ENCODE results near the gene RNF44. TPM values are rescaled to one million over a fixed set of nuclear protein-coding genes. Genes with fewer than 3 reads are reported as not detected.
A peak's percentile ranks its signal among the peaks of the same experiment; 100 is the strongest.
"Not testable (repeated sequence)": the region's sequence is repeated elsewhere in the genome, so short reads cannot be mapped to it uniquely, and the experiment has no call there.

RNF44 gene
- total RNA-seq, 1 donor from 2014 or later = 322 TPM

- Mint-ChIP-seq H3K36me3 (ENCODE audit: unreplicated experiment) (no peaks in the 10 kb centered on the region), H3K27me3 (ENCODE audit: unreplicated experiment) (peaks cover 9% of the 10 kb centered on the region), H3K4me3 (ENCODE audit: unreplicated experiment) (no peak overlapping the region), H3K27ac (ENCODE audit: unreplicated experiment) (no peak overlapping the region), H3K9me3 (ENCODE audit: unreplicated experiment) (peaks cover 4% of the 10 kb centered on the region), H3K4me1 (ENCODE audit: low read depth, unreplicated experiment) (peaks cover 16% of the 10 kb centered on the region)
- no peak for DNase-seq
- TF ChIP-seq, protein P1, sequence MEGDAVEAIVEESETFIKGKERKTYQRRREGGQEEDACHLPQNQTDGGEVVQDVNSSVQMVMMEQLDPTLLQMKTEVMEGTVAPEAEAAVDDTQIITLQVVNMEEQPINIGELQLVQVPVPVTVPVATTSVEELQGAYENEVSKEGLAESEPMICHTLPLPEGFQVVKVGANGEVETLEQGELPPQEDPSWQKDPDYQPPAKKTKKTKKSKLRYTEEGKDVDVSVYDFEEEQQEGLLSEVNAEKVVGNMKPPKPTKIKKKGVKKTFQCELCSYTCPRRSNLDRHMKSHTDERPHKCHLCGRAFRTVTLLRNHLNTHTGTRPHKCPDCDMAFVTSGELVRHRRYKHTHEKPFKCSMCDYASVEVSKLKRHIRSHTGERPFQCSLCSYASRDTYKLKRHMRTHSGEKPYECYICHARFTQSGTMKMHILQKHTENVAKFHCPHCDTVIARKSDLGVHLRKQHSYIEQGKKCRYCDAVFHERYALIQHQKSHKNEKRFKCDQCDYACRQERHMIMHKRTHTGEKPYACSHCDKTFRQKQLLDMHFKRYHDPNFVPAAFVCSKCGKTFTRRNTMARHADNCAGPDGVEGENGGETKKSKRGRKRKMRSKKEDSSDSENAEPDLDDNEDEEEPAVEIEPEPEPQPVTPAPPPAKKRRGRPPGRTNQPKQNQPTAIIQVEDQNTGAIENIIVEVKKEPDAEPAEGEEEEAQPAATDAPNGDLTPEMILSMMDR (IDR thresholded peaks at IDR 0.05; ENCODE audit: partially characterized antibody, unreplicated experiment) = no peak
Measured at GRCh38 chr5:176557846-176558245, 20.6 kb upstream of the RNF44 start.

DNA sequence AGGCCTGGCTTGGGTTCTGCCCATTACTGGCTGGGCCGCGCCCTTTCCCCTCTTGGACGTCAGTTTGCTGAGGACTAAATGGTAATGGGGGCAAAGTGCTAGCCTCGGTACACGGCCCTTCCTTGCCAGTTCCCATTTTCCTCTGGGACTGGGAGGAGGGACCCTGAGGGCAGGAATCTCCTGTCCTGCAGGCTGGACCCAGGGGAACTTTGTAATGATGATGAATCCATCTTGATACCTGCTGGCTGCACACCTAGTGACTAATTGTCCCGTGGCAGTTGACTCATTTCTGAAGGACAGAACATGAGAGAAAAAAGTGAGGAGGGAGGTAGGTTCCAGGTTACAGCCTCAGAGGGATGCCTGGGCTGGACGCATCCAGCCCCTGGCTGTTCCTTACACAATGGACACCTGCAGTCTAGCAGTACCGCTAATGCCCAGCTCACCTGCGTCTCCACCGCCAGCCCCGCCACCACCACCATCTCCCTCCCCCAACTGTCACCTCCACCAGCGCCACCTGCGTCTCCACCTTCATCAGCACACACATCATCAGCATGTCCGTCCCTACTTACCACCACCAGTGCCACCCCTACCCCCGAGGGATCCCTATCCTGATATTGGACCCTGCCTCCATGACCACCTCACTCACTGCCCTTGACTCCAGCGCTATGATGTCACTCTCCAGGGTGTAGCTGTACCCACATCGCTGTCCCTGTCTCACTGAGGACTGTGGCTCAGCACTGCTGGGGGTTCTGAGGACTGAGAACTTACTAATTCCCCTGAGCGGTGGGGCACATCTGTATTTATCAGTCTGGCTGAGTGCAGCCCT lies 16.3 kb upstream of the RNF44 start:
- DNase-seq = no peak
- H3K27ac Mint-ChIP-seq (ENCODE audit: unreplicated experiment) = peak overlapping the region; percentile 81

DNA sequence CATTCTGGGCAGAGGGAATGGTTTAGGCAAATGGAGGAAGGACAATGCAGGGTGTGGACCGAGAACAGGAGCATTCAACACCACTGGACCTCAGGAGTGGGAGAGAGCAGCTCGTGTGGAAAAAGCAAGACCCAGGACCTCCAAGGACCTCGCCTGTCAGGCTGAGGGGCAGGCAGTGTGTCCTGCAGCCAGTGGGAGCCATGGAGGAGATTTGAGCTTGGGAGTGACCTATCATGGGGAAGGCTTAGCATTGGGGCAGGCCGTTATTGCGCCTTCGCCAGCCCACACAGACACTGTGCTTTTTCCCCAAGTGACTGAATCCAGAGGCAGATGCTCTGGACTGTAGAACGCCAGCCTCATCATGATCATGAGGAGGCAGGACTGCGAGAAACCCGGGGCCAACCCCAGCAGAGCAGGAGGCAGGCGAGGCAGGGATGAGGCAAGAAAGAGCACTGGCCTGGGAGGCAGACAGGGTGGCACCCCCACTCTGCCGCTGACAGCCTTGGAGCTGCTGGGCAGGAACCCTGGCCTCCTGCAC lies 15.2 kb upstream of the RNF44 start:
- TF ChIP-seq, protein P1 (IDR thresholded peaks at IDR 0.05; ENCODE audit: partially characterized antibody, unreplicated experiment) = no peak
- peak overlapping the region; percentile 26 for H3K4me3 Mint-ChIP-seq (ENCODE audit: unreplicated experiment)
- peaks cover 22% of the 10 kb centered on the region for H3K4me1 Mint-ChIP-seq (ENCODE audit: low read depth, unreplicated experiment)
- no peak for DNase-seq
- no peaks in the 10 kb centered on the region for H3K36me3 Mint-ChIP-seq (ENCODE audit: unreplicated experiment)
- H3K27me3 Mint-ChIP-seq (ENCODE audit: unreplicated experiment) = peaks cover 12% of the 10 kb centered on the region
- peaks cover 2% of the 10 kb centered on the region for H3K9me3 Mint-ChIP-seq (ENCODE audit: unreplicated experiment)
- H3K27ac Mint-ChIP-seq (ENCODE audit: unreplicated experiment) = peak overlapping the region; percentile 52

More for the DNA sequence above, 16.3 kb upstream of the RNF44 start:
- Mint-ChIP-seq H3K36me3 (ENCODE audit: unreplicated experiment) (no peaks in the 10 kb centered on the region), H3K27me3 (ENCODE audit: unreplicated experiment) (peaks cover 12% of the 10 kb centered on the region), H3K4me1 (ENCODE audit: low read depth, unreplicated experiment) (peaks cover 22% of the 10 kb centered on the region), H3K4me3 (ENCODE audit: unreplicated experiment) (peak overlapping the region; percentile 55), H3K9me3 (ENCODE audit: unreplicated experiment) (peaks cover 2% of the 10 kb centered on the region)
- TF ChIP-seq, protein P1 (IDR thresholded peaks at IDR 0.05; ENCODE audit: partially characterized antibody, unreplicated experiment) = no peak

DNA sequence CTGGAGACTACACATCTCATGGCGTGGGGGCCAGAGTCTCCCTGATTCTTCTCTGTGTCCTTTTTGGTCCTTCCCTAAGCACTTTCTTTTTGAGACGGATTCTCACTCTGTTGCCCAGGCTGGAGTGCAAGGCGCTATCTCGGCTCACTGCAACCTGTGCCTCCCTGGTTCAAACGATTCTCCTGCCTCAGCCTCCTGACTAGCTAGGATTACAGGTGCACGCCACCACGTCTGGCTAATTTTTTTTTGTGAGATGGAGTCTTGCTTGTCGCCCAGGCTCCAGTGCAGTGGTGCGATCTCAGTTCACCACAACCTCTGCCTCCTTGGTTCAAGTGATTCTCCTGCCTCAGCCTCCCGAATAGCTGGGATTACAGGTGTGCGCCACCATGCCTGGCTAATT lies 13.7 kb upstream of the RNF44 start:
- Mint-ChIP-seq H3K4me1 (ENCODE audit: low read depth, unreplicated experiment) (peaks cover 22% of the 10 kb centered on the region), H3K27me3 (ENCODE audit: unreplicated experiment) (peaks cover 11% of the 10 kb centered on the region)
- DNase-seq; H3K27ac Mint-ChIP-seq (ENCODE audit: unreplicated experiment); H3K4me3 Mint-ChIP-seq (ENCODE audit: unreplicated experiment); H3K9me3 Mint-ChIP-seq (ENCODE audit: unreplicated experiment); H3K36me3 Mint-ChIP-seq (ENCODE audit: unreplicated experiment): not testable (repeated sequence)

GRCh38 chr5:176550275-176550831 lies 13.2 kb upstream of the RNF44 start:
- H3K27me3 Mint-ChIP-seq (ENCODE audit: unreplicated experiment) = peaks cover 10% of the 10 kb centered on the region
- no peak for DNase-seq
- H3K36me3 Mint-ChIP-seq (ENCODE audit: unreplicated experiment) = no peaks in the 10 kb centered on the region
- no peak overlapping the region for H3K27ac Mint-ChIP-seq (ENCODE audit: unreplicated experiment)
- TF ChIP-seq, protein P1 (IDR thresholded peaks at IDR 0.05; ENCODE audit: partially characterized antibody, unreplicated experiment) = no peak
- H3K9me3 Mint-ChIP-seq (ENCODE audit: unreplicated experiment) = no peaks in the 10 kb centered on the region
- H3K4me3 Mint-ChIP-seq (ENCODE audit: unreplicated experiment) = no peak overlapping the region
- H3K4me1 Mint-ChIP-seq (ENCODE audit: low read depth, unreplicated experiment) = peaks cover 23% of the 10 kb centered on the region

All from glutamatergic neuron (in vitro differentiated cells).